HG02852 (cell line): ENCODE measurements around the gene EDIL3.
A peak's percentile ranks its signal among the peaks of the same experiment; 100 is the strongest.
"Not testable (repeated sequence)": the region's sequence is repeated elsewhere in the genome, so short reads cannot be mapped to it uniquely, and the experiment has no call there.

Experiments used
- ATAC-seq: cut with Tn5 transposase; IDR thresholded peaks from one replicate; pipeline ENCODE4 v1.9.1; 2021; ENCODE audit warnings: mild to moderate bottlenecking, moderate library complexity; ENCODE audit not compliant: unreplicated experiment

Gene EDIL3

GRCh38 chr5:84197538-84197937 lies 187.1 kb downstream of the EDIL3 start:
- peak; percentile 66 for ATAC-seq

DNA sequence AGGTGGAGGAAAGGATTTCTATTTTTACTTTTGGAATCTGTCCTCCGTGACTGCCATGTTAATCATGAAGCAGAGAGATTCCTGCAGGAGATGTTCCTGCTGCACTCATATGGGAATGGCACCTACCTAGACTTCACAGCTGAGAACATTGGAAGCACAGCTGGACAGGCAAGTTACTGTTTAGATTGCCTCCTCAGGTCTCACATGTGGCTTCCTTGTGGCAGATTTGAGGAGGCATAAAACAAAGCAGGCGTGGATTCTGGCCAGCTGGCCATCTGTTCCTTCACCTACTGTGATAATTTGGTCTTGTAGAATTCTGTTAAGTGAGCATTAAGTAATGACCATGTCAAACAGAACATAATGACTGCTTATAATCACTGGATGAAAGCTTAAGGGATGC lies 193.4 kb downstream of the EDIL3 start:
- no peak for ATAC-seq

DNA sequence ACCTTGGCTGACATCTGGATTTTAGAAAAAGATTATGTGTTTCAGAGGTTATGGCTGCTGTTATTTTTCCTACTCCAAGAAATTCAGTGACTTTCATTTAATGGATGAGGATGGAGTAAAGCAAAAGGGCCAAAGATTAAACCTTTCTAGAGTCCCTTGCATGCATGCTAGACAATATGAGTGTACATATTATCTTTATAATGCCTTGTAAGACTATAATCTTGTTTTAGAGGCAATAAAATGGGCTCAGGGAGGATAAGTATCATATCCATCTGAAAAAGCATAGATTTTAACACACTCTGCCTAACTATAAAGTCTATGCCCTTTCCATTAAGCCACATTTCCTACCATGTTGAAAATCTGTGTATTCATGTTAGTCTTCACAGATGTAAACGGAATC lies 199.8 kb downstream of the EDIL3 start:
- no peak for ATAC-seq

GRCh38 chr5:84181093-84181492 lies 203.6 kb downstream of the EDIL3 start:
- no peak for ATAC-seq

DNA sequence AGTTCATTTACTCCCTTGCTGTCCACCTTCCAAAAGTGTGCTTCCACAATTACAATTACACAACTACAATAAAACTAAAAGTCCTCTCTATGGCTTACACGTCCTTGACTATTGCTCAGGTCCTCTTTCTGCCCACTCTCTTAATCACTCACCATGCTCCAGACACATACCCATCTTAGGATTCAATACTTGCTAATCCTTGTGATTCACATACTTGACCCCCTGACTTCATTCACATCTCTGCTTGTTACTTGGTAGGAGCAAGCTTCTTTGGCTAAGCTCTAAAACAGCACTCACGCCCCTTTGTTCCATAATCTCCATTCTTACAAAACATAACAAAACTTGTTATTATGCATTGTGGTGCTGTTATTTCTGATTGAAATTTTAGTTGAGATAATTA lies 215.8 kb downstream of the EDIL3 start:
- ATAC-seq: no peak

- no peak for ATAC-seq
Observed at GRCh38 chr5:84163671-84164070, 221.0 kb downstream of the EDIL3 start.

DNA sequence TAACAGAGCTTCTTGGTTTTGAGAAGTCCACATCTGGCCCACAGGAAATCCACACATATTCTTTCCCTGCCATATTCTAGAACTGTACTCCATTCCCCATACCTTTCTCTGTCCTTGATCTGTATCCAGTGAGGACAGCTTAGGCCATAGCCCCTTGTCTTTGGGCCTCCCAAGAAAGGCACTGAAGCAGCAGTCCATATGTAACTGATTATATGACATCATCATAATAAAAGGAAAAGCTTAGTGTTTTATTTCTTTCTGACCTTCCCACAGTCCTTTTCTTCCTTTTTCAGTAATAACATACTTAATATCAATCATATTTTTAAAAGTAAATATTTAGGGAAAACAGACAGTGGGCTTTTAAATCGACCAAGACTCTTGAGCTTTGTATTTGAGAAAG lies 222.0 kb downstream of the EDIL3 start:
- no peak for ATAC-seq

DNA sequence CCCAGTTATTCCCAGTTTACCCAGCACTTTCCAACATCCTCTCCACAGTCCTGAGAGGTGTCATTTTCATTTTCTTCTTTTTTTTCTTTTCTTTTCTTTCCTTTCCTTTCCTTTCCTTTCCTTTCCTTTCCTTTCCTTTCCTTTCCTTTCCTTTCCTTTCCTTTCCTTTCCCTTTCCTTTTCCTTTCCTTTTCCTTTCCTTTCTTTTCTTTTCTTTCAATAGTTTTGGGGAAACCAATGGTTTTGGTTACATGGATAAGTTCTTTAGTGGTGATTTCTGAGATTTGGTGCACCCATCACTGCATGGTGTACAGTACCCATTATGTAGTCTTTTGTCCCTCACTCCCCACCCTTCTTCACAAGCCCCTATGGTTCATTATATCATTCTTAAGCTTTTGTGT lies 224.0 kb downstream of the EDIL3 start:
- ATAC-seq: not testable (repeated sequence)

DNA sequence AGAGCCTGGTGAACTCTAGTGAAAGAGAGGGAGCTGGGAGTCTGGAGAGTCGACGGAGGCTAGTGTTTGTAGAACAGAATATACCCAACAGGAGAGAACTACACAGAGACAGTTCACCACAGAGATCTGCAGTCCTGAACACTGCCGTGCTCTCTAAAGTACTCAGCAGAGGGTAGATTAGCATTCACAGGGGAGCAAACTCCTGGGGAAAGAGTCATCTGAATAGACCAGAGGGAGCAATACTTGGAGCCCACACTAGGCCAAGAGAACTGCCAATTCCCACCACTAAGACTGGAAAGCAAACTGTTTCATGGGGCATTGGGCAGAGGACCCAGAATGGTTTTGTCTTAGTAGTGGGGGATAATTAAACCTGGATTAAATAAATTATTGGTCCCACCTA lies 235.6 kb downstream of the EDIL3 start:
- no peak for ATAC-seq

DNA sequence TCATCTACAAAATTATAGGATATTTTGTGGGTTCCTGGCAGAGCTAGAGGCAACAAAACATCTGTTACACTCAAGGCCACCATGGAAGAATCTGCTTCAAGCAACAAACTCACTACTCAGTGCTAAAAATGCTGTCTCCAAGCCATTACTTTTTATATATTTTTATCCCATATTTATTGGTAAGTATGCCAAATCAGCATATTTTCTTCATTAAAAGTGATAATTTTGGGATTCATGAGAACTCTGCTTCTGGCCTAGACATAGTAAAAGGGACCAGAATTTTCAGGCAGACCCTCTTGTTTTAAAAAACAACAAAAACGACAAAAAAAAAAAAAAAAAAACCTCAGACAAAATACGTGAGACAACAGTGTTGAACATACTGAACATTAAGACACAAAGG lies 236.0 kb downstream of the EDIL3 start:
- no peak for ATAC-seq

DNA sequence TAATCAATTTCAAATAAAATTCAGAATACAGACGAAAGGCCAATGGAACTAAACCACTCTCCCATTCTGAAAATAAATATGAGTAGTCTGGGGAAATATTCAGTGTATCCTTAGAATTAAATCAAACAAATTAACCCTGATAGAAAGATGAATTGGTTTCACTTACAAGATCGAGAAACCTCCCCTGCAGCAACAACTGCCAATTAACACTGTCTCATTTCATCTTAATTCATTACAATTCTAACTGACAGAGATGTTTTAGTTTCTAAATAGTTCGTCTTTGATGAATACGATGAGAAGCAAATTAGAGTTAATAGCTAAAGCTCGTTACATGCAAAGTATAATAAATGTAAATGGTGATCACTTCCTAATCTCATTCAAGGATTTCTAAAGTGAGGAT lies 247.1 kb downstream of the EDIL3 start:
- ATAC-seq: no peak

DNA sequence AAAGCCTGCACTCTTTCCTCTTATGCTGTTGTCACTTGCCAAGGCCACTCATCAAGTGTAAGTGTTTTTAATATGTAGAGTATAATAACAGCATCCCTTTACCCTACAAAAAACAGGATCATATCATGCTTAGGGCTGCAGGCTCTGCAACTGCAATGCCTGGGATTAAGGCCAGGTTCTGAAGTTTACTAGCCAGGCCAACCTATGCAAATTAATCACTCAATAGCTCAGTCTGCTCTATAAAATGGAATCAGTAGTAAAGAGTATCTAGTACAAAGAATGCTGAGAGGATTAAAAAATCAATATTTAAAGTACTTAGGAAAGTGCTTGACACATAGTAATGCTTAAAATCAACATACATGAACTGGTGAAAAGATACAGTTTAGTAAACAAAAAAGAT lies 253.3 kb downstream of the EDIL3 start:
- no peak for ATAC-seq

DNA sequence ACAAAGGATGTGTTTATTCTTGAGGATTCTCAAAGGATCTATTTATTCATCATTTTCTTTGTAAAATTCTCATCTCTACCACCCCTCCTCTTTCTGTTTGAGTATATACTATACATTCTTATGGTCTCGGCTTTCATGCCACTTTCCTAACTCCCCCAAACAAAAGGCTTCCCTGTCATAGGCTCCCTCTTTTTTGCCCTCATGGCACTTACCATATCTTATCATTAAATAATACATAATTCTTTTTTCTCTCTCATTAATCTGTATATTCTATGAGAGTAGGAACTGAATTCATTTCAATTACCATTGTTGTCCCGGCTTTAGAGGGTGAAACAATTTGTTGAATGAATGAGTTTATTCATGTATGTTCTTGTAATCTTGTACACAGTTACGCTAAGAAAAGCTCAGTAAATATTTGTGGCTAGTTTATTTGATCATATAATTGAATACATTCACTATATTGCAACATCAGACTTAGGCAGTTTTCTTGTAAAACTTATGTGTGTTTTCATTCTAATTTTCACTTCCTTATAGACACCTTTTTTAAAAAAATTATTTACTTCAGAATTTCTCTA lies 254.6 kb downstream of the EDIL3 start:
- ATAC-seq: no peak

DNA sequence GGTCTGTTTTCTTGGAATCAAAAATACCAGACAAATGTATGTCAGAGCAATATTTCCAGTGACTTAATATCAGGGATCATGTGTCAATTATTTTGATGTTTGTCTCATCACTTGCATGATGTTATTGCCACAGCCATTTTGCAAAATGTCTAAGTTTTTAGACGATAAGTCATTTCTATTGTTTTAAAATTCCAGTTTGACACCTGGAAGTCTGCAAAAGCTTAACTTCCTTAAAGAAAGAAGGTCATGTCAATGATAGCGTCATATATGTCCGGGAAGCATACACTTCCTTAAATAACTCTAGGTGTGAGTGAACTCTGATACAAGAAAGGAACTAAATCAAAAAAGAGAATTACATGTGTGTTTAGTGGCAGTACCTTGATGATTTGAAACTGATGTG lies 259.5 kb downstream of the EDIL3 start:
- no peak for ATAC-seq

- ATAC-seq: no peak
Observed at GRCh38 chr5:84119252-84119651, 265.4 kb downstream of the EDIL3 start.

DNA sequence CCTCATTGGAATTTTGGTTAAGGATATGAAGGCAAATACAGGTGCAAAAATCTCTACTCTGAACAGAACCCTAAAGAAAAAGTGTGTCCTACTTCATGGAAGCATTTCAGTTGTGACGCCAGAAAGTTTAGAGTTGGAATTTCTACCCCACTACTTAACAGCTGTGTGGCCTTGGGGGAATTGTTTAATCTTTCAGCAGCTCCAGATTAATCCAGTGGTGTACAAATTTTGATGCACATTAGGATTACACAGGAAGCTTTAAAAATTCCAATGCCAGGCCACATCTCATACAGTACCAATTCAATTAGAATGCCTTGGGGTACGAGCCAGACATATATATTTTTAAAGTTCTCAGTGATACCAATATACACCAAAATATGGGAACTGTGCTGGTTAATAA lies 266.1 kb downstream of the EDIL3 start:
- no peak for ATAC-seq

DNA sequence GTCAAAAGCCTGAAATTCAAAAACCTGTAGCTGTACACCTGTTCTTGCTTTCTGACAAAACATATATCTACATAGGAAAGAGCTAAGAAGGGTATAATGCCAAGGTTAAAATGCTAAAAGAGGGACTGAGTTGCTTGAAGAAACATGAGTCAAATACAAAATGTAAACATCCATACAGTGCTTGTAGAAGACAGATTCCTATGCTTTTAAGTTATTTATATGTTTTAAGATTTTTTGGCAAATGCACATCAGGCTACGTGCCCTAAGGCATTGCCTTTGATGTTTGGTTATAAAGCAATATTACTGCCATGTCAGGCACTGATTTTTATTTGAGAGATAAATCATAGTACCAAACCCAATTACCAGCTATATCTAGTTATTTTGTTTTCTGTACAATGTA lies 269.0 kb downstream of the EDIL3 start:
- ATAC-seq: no peak

DNA sequence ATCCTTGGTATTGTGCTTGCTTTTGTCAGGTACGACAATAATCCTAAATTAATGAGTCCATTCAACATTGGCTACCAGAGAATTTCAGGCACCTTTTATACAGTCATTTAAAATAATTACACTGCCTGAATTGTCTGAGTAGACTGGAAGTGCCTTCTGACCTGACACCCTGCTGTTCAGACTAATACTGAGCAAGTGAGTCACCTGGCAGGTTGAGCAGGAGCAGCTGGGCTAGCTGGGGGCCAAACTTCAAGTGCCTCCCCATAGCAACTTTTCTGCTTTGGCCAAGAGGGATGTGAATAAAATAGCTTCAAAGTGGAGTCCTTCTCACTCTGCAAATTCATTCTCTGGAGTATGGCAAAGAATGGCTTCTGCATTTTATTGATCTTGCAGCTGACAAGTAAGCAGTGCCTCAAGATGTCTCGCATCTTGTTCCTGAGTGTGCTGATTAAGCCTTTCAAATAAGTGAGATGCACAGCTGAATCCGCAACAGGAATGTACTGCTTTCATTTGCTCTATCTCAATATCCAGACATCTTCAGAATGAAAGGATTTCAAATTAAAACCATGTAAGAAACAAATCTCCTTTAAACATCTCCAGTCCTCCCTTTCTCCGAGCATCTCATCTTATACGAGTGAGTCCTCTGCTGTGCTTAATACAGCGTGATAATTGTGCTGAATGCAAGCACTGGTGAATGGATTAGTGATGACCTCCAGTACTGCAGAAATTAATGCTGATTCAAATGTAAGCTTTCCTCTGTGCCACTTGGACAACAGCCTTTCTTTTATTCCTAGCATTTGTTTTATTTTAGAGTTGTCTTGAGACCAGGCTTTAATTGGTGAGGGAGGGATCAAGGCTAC lies 271.2 kb downstream of the EDIL3 start:
- ATAC-seq: no peak

- no peak for ATAC-seq
Observed at GRCh38 chr5:84092738-84093137, 291.9 kb downstream of the EDIL3 start.

DNA sequence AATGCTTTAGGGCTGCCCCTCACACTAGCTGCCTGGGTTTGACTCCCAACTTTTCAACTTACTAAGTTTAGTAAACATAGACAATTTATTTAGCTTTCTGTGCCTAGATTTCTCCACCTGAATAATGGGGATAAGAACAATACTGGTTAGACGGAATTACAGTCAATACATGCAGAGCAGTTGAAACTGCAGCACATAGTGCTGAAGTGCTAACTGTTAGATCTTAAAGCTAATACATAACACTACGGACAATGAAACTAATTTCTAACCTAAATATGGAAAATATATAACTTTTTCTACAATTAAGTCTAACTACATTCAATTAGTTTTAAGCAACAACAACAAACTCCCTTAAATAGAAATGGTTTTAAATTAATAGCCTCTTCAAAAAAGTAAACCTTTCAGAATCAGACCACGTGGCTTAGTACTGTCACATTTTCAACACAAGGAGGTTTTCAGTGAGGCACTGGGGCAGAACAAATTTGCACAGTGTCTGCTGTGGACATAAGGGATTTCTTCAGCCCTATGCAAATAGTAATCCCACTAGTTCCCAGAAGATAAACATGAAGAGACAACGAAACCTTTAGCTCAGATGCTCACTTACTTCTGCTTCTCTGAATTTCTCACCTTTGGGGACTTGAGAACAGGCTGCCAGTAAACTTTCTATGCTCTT lies 293.4 kb downstream of the EDIL3 start:
- ATAC-seq: peak; percentile 54

DNA sequence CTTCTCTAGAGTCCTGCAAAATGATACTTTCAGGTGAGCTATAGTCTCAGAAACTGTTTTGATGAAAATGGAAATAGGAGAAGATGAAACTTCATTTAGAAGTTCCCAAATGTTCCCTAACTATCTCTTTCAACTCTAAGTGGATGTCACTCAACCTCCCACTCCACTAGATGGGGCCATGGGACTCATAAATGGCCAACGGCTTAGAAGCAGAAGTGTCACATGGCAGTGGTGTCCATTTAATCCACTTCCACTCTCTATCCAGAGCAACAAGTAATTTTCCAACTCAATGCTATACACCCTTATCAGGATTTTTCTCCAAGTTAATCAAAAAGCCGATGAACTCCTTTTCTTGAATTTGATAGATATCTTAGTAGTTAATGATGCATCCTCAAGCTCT lies 295.7 kb downstream of the EDIL3 start:
- peak; percentile 58 for ATAC-seq

- ATAC-seq: no peak
Observed at GRCh38 chr5:84086511-84086910, 298.2 kb downstream of the EDIL3 start.
